OCI-LY7 (cell line): Measurements from ENCODE around the gene CSF1R. TPM values are rescaled to one million over a fixed set of nuclear protein-coding genes. Genes with fewer than 3 reads are reported as not detected.

Experiments used
- BruUV-seq: library from RNA; stranded (reverse); fragments of 400-500 nt; replicated peaks from 2 replicates; lab custom pipeline; 2021; lab: Mats Ljungman, UMichigan
- CTCF ChIA-PET: fragments of 300-600 bp; sonication (Branson Sonifier 250); formaldehyde crosslinking; loops from one replicate; lab custom pipeline; 2022; ENCODE audit warnings: antibody characterized with exemption; ENCODE audit not compliant: unreplicated experiment; lab: Charles Lee
- POLR2A ChIA-PET: fragments of 300-600 bp; sonication (Branson Sonifier 250); formaldehyde crosslinking; loops from one replicate; lab custom pipeline; 2022; ENCODE audit warnings: antibody characterized with exemption; lab: Charles Lee
- DNase-seq: peaks from one replicate; pipeline ENCODE4 v3.0.0-alpha.2; 2015; ENCODE audit warnings: low spot score
- H2AFZ ChIP-seq: fragments of 200-600 bp; sonication (generic), shearing (Covaris generic); 2 replicates; pipeline ENCODE4 v1.6.1; 2014; ENCODE audit warnings: mild to moderate bottlenecking, antibody characterized with exemption, low read length, moderate library complexity
- H3K27ac ChIP-seq: fragments of 200-600 bp; sonication (generic); 2 replicates; pipeline ENCODE4 v1.5.1; 2014; ENCODE audit warnings: mixed run types, low read depth, mild to moderate bottlenecking, moderate library complexity, low read length, inconsistent platforms; ENCODE audit not compliant: poor library complexity, severe bottlenecking
- H3K36me3 ChIP-seq: fragments of 200-600 bp; sonication (generic); 2 replicates; pipeline ENCODE4 v1.6.1; 2014; ENCODE audit warnings: mild to moderate bottlenecking, antibody characterized with exemption, low read length, moderate library complexity, mixed read lengths; ENCODE audit not compliant: insufficient read depth
- H3K4me1 ChIP-seq: fragments of 200-600 bp; sonication (generic); 2 replicates; pipeline ENCODE4 v1.5.1; 2014; ENCODE audit warnings: mild to moderate bottlenecking, low read length; ENCODE audit not compliant: insufficient read depth, poor library complexity, severe bottlenecking
- H3K4me2 ChIP-seq: fragments of 200-600 bp; sonication (generic); 2 replicates; pipeline ENCODE4 v1.6.1; 2014; ENCODE audit warnings: mild to moderate bottlenecking, low read length
- H3K4me3 ChIP-seq: fragments of 200-600 bp; sonication (generic); 2 replicates; pipeline ENCODE4 v1.5.1; 2014; ENCODE audit warnings: mild to moderate bottlenecking, low read depth, low read length; ENCODE audit not compliant: poor library complexity, severe bottlenecking
- H3K79me2 ChIP-seq: fragments of 200-600 bp; sonication (generic); 2 replicates; pipeline ENCODE4 v1.6.1; 2016; ENCODE audit warnings: low read depth, mild to moderate bottlenecking, low read length, moderate library complexity, mixed read lengths; ENCODE audit not compliant: insufficient read depth
- H3K9me2 ChIP-seq: fragments of 200-600 bp; sonication (generic); 2 replicates; pipeline ENCODE4 v1.6.1; 2016; ENCODE audit warnings: mild to moderate bottlenecking, low read length, mixed read lengths; ENCODE audit not compliant: insufficient read depth
- H3K9me3 ChIP-seq: fragments of 200-600 bp; sonication (generic); 2 replicates; pipeline ENCODE4 v1.6.1; 2014; ENCODE audit warnings: mild to moderate bottlenecking, mixed run types, low read length, mixed read lengths
- H4K20me1 ChIP-seq: fragments of 200-600 bp; sonication (generic); 2 replicates; pipeline ENCODE4 v1.6.1; 2014; ENCODE audit warnings: mild to moderate bottlenecking, antibody characterized with exemption, low read length, moderate library complexity, mixed read lengths; ENCODE audit not compliant: insufficient read depth
- EZH2phosphoT487 ChIP-seq: fragments of 200-600 bp; sonication (generic); IDR thresholded peaks from 2 replicates; pipeline ENCODE4 v1.6.1; 2018; ENCODE audit warnings: low read depth, borderline replicate concordance, mild to moderate bottlenecking, mixed run types, antibody characterized with exemption, low read length, moderate library complexity, mixed read lengths
- intact Hi-C: fragments of 100-400 bp; cut with micrococcal nuclease; formaldehyde crosslinking; loops from one replicate; pipeline ENCODE4 v1.10.0; 2022; ENCODE audit not compliant: unreplicated experiment
- total RNA-seq, 2 experiments: library from RNA; depleted of rRNA in 1 of 2; stranded (reverse); fragments of >200 nt in 1 of 2; shearing (Covaris generic) in 1 of 2; gene quantifications; 2 replicates each; pipeline ENCODE4 v1.2.3, GENCODE V29; 2014 to 2022
- TF ChIP-seq, protein P1 (sequence below): fragments of 200-600 bp; sonication (generic); conservative IDR thresholded peaks from 2 replicates; pipeline ENCODE4 v1.5.1; 2014; ENCODE audit warnings: mild to moderate bottlenecking, antibody characterized with exemption, low read length, moderate library complexity, mixed read lengths

CSF1R gene
- total RNA-seq, 2 experiments from 2014 or later = not detected

DNA sequence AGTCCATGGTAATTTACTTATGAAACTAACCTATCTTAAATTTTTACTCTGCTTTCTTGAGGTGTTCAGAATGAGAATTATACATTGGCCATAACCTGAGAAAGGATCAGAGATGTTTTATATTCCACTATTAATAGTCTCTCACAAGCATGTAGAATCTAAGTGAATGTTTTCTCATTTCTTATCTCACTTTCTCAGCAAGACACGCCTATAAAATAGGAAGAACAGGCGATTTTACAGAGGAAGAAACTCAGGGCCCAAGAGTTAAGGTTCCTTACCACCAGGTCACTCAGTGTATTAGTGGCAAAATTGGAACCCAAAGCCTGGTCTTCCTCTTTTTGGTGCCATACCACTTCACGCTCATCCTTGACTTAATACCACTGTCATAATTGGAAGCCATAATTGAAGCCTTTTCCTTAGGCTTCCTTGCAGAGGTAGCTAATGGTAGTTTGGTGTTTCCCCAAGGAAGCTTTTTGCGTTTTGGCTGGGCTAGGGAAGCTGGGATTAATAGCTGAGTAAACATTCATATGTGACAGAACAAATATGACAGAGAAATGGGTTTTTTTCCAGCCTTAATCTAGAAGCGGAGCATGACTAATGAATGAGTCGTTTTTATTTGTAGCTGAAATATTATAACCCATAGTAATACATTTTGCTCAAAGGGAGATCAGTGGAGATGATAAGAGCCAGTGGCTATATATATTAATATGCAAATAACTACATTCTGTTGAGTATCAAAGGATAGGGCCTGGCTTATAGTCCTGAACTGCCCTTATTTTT is 68.9 kb downstream of the CSF1R start:
- H3K4me3 ChIP-seq = no peak overlapping the region
- DNase-seq = no peak
- no peaks in the 10 kb centered on the region for H3K9me2 ChIP-seq
- H4K20me1 ChIP-seq = no peaks in the 10 kb centered on the region
- peaks cover 23% of the 10 kb centered on the region for H3K9me3 ChIP-seq
- H3K4me1 ChIP-seq = no peaks in the 10 kb centered on the region
- CTCF ChIA-PET = interaction anchor here (0.6 kb wide), 1 partner anchor 1208 kb away, joined by 8 read pairs; no protein-coding TSS in a partner anchor
- POLR2A ChIA-PET = interaction anchor here (0.5 to 1.8 kb wide), 7 partner anchors 8 to 1586 kb away, joined by 3 to 5 read pairs (median 3); no protein-coding TSS in a partner anchor
- no TSS peak for BruUV-seq
- H3K27ac ChIP-seq = no peak overlapping the region
- peaks cover 100% of the 10 kb centered on the region for H3K36me3 ChIP-seq
- TF ChIP-seq, protein P1, sequence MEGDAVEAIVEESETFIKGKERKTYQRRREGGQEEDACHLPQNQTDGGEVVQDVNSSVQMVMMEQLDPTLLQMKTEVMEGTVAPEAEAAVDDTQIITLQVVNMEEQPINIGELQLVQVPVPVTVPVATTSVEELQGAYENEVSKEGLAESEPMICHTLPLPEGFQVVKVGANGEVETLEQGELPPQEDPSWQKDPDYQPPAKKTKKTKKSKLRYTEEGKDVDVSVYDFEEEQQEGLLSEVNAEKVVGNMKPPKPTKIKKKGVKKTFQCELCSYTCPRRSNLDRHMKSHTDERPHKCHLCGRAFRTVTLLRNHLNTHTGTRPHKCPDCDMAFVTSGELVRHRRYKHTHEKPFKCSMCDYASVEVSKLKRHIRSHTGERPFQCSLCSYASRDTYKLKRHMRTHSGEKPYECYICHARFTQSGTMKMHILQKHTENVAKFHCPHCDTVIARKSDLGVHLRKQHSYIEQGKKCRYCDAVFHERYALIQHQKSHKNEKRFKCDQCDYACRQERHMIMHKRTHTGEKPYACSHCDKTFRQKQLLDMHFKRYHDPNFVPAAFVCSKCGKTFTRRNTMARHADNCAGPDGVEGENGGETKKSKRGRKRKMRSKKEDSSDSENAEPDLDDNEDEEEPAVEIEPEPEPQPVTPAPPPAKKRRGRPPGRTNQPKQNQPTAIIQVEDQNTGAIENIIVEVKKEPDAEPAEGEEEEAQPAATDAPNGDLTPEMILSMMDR = no peak
- no peak for TF ChIP-seq EZH2phosphoT487
- H2AFZ ChIP-seq = no peak overlapping the region
- H3K4me2 ChIP-seq = no peak overlapping the region
- intact Hi-C loops = no loop called here
- no peaks in the 10 kb centered on the region for H3K79me2 ChIP-seq

DNA sequence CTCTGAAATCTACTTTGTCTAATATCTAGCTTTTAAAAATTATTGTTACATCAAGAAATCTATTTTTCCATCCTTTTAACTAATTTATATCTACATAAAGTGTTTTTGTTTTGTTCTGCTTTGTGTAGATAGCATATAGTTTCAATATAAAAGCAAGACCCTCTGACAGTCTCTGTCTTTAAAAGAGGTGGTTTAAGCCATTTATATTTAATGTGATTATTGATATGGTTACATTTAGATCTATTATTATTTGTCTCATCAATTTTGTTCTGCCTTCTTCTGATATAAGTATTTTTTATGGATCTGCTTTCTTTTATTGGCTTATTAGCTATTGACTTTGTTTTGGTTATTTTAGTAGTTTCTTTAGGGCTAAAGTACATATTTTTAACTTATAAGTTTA is 69.8 kb downstream of the CSF1R start:
- intact Hi-C loops = no loop called here
- H3K27ac ChIP-seq = no peak overlapping the region
- no peak overlapping the region for H3K4me2 ChIP-seq
- no TSS peak for BruUV-seq
- H4K20me1 ChIP-seq = no peaks in the 10 kb centered on the region
- no peak for TF ChIP-seq EZH2phosphoT487
- TF ChIP-seq, protein P1 = no peak
- no peaks in the 10 kb centered on the region for H3K79me2 ChIP-seq
- peaks cover 99% of the 10 kb centered on the region for H3K36me3 ChIP-seq
- H3K4me3 ChIP-seq = no peak overlapping the region
- DNase-seq = no peak
- H3K4me1 ChIP-seq = no peaks in the 10 kb centered on the region
- H3K9me2 ChIP-seq = no peaks in the 10 kb centered on the region
- ChIA-PET CTCF (no interaction called here), POLR2A (interaction anchor here (0.7 to 1.8 kb wide), 3 partner anchors 10 to 531 kb away, joined by 3 to 5 read pairs (median 3); no protein-coding TSS in a partner anchor)
- no peak overlapping the region for H2AFZ ChIP-seq
- peaks cover 23% of the 10 kb centered on the region for H3K9me3 ChIP-seq

DNA sequence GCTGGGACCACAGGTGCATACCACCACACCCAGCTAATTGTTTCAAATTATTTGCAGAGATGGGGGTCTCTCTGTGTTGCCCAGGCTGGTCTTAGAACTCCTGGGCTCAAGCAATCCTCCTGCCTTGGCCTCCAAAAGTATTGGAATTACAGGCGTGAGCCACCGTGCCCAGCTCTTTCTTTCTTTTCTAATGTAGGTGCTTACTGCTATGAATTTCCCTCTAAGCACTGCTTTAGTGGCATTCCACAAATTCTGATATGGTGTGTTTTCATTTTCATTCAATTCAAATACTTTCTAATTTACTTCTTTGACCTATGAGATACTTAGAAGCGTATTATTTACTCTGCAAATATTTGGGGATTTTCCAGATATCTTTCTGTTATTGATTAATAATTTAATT is 70.9 kb downstream of the CSF1R start:
- Histone ChIP-seq H3K79me2 (no peaks in the 10 kb centered on the region), H3K4me2 (no peak overlapping the region), H3K4me3 (no peak overlapping the region), H3K9me3 (peaks cover 23% of the 10 kb centered on the region), H3K4me1 (no peaks in the 10 kb centered on the region), H4K20me1 (no peaks in the 10 kb centered on the region), H2AFZ (no peak overlapping the region), H3K27ac (no peak overlapping the region), H3K36me3 (peaks cover 98% of the 10 kb centered on the region), H3K9me2 (no peaks in the 10 kb centered on the region)
- BruUV-seq = no TSS peak
- DNase-seq = no peak
- ChIA-PET CTCF (no interaction called here), POLR2A (interaction anchor here (0.6 to 0.7 kb wide), 2 partner anchors 23 to 558 kb away, joined by 3 read pairs; no protein-coding TSS in a partner anchor)
- TF ChIP-seq, protein P1 = no peak
- no peak for TF ChIP-seq EZH2phosphoT487
- intact Hi-C loops = no loop called here
